Measurements from ENCODE around the gene PGAM2. TPM values are rescaled to one million over a fixed set of nuclear protein-coding genes. Genes with fewer than 3 reads are reported as not detected.
A peak's percentile ranks its signal among the peaks of the same experiment; 100 is the strongest.

Gene PGAM2
- total RNA-seq, 1 donor: not detected

DNA sequence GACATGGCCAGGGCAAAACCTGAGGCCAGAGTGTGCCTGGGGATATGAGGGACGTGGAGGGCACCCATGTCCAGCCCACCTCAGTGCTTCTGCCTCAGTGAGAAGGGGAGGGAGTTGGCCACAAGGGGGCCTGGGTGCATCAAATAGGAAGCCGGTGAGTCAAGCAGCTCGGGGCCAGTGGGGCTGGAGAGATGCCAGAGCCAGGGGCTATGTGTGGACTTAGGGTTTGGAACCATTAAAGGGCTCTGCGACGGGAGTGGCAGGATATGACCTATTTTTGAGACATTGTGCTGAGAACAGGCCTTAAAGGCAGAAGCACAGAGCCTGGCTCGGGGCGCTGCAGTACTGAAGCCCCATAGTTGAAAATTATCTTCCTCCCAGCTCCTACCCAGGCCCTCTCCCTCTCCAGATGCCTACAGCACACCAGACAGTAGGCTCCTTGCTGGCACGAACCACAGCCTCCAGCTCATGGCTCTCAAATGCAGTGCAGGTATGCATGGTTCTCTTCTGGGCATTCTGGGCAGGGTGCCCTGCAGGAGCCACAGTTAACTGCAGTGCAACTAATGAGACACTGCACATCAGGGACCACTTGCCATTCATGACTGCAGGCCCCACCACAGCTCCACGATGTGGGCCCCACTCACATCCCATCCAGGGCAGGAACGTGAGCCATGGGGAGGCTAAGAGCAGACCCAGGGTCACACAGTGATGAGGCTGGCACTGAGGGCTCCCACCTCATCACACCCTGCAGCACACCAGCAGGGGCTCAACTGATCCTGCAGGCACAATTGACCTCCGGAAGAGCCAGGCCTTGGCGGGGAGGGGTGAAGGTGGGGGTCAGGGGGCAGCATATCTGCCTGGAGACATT lies 7.2 kb upstream of the PGAM2 start:
- H3K4me3 ChIP-seq (ENCODE audit: low read depth, low read length): no peak overlapping the region
- peak; percentile 92 for DNase-seq (ENCODE audit: low read depth)
- TF ChIP-seq, protein P1, sequence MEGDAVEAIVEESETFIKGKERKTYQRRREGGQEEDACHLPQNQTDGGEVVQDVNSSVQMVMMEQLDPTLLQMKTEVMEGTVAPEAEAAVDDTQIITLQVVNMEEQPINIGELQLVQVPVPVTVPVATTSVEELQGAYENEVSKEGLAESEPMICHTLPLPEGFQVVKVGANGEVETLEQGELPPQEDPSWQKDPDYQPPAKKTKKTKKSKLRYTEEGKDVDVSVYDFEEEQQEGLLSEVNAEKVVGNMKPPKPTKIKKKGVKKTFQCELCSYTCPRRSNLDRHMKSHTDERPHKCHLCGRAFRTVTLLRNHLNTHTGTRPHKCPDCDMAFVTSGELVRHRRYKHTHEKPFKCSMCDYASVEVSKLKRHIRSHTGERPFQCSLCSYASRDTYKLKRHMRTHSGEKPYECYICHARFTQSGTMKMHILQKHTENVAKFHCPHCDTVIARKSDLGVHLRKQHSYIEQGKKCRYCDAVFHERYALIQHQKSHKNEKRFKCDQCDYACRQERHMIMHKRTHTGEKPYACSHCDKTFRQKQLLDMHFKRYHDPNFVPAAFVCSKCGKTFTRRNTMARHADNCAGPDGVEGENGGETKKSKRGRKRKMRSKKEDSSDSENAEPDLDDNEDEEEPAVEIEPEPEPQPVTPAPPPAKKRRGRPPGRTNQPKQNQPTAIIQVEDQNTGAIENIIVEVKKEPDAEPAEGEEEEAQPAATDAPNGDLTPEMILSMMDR (IDR thresholded peaks at IDR 0.05; ENCODE audit: insufficient read depth, low read length): peak; percentile 91

DNA sequence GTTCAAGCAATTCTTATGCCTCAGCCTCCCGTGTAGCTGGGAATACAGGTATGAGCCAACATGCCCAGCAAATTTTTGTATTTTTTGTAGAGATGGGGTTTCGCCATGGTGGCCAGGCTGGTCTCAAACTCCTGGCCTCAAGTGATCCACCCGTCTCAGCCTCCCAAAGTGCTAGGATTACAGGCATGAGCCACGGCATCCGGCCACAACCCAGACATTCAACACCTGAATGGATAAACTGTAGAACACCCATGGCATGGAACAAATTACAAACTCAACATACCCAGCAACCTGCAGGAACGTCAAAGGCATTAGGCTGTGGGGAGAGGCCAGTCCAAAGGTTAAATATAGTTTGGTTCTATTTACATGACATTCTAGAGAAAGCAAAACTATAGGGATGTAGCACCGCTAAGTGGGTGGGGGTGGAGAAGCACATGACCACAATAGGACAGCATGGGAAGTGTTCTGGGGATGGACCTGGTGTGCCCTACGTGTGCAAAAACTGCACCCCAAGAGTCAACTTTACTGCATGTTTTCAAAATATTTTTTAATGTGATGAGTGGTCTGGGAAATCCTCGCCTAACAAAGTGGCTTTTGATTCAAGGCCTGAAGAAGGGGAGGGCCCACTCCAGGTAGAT lies 6.5 kb upstream of the PGAM2 start:
- TF ChIP-seq, protein P1 (IDR thresholded peaks at IDR 0.05; ENCODE audit: insufficient read depth, low read length): no peak
- no peak for DNase-seq (ENCODE audit: low read depth)
- no peak overlapping the region for H3K4me3 ChIP-seq (ENCODE audit: low read depth, low read length)

DNA sequence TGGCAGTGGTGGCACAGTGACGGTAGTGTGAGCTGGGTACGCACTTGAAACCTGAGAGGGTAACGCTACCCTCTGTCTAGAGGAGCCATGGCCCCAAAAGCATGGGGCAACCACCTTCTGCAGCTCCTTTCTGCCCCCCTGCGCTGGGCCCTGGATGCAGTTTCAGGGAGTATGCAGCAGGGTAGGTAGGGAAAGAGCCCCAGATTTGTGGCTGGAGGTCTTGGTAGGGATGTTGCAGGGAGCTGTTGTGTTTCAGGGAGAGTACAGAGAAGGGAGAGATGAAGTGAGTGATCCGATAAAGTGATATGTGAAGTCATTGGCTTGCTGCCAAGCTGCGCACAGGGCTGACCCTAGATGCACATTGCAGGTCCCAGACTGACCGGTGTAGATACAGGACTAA lies 2.7 kb upstream of the PGAM2 start:
- H3K4me3 ChIP-seq (ENCODE audit: low read depth, low read length): no peak overlapping the region
- TF ChIP-seq, protein P1 (IDR thresholded peaks at IDR 0.05; ENCODE audit: insufficient read depth, low read length): no peak
- no peak for DNase-seq (ENCODE audit: low read depth)

DNA sequence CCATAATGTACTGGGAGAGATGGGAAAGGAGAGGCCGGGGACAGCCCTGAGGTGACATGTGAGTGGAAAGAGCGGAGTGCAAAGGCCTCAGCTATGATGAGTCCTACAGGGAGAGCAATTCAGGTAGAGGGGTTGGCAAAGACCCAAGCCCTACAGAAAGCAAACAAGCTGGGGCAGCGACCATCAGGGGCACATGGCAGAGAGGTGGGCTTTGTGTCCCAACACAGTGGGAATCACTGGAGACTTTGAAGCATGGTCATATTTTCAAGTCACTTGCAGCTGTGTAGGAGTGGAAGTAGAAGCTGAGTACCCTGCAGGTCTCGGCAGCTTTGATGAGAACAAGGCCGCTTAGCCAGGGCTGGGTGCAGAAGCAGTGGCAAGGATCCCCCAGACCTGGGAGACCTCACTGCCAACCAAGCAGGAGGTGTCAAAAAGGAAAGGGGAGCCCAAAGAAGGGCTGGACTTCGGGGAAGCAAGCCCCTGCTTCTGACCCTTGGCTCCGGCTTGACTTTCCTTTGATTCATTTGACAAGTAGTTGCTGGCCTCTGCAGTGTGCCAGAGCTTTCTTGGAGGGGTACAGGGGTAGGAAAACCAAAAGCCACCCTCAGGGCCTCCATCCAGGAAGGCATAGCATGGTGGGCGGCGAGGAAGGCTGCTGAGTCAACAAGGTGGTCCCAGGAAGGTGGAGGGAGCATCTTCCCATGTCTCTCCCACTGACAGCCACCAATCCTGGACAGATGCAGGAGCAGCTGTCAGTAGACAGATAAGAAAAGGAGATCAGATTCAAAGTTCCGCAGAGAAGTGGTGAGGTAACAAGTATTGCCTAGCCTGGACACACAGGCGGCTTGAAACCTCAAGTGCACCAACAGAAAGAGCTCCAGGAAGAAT lies 1.9 kb upstream of the PGAM2 start:
- TF ChIP-seq, protein P1 (IDR thresholded peaks at IDR 0.05; ENCODE audit: insufficient read depth, low read length): no peak
- no peak for DNase-seq (ENCODE audit: low read depth)
- no peak overlapping the region for H3K4me3 ChIP-seq (ENCODE audit: low read depth, low read length)

DNA sequence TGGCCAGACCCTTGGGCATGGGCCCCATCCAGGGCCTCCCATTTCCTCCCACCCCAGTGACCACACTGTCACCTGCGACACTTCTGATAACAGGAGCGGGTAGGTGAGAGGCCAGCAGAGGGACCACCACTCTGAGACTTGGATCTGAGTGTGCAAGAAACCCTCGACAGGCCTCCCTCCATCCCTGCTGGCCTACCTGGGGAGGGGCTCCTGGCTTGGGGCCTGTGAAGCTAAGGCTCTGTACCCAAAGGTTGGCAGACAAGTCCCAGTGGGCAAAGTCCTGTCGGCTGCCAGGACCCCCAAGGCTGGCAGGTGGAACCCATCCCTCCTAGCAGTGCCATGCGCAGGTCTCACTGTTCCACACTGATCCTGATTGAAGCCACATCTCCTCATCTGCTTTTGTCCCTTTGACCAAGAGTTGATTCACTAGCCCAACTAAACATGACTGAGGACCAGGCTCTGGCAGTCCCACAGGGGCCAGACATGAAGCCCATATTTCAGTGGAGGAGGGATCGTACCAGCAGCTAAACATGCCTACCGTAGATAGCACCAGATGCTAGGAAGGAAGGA lies 1.2 kb upstream of the PGAM2 start:
- no peak for DNase-seq (ENCODE audit: low read depth)
- H3K4me3 ChIP-seq (ENCODE audit: low read depth, low read length): no peak overlapping the region
- TF ChIP-seq, protein P1 (IDR thresholded peaks at IDR 0.05; ENCODE audit: insufficient read depth, low read length): no peak

DNA sequence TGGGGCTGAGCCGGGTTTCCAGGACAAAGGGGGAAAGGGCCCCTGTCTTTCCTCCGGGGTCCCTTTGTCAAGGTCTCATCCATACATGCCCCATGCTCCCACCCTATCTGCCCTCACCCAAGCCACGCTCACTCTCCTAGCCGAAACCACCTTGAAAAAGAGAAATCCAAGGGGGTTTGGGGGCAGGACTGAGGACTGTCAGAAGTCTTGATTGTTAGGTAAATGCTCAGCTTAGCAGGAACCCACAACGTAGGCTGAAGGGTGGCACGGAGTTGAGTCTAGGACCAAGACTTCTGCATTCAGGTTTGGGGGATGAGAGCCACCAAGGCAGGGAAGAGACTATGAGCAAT lies 719 bp upstream of the PGAM2 start:
- no peak for DNase-seq (ENCODE audit: low read depth)
- TF ChIP-seq, protein P1 (IDR thresholded peaks at IDR 0.05; ENCODE audit: insufficient read depth, low read length): no peak
- H3K4me3 ChIP-seq (ENCODE audit: low read depth, low read length): no peak overlapping the region

All from fibroblast of the aortic adventitia (primary cell).